Liver (tissue), 9 donors: ENCODE measurements around the gene PJVK. TPM values are rescaled to one million over a fixed set of nuclear protein-coding genes. Genes with fewer than 3 reads are reported as not detected.

Experiments used
- DNase-seq: peaks from one replicate; pipeline ENCODE4 v3.0.0-alpha.2; 2017; ENCODE audit warnings: low spot score
- H3K27ac ChIP-seq, 2 donors: one replicate each; pipeline ENCODE4 v1.7.0; 2013; ENCODE audit warnings: inconsistent platforms in 2 of 2, low read length in 2 of 2, control low read depth in 1 of 2, low read depth in 1 of 2, mild to moderate bottlenecking in 1 of 2
- H3K27me3 ChIP-seq, 4 donors: one replicate each; pipeline versions ENCODE4 v1.6.1 to v1.7.0; 2013; ENCODE audit warnings: low read length in 3 of 4, inconsistent platforms in 1 of 4, mild to moderate bottlenecking in 1 of 4, moderate library complexity in 1 of 4; ENCODE audit not compliant: control insufficient read depth in 4 of 4, insufficient read depth in 4 of 4
- H3K36me3 ChIP-seq, 4 donors: one replicate each; pipeline versions ENCODE4 v1.6.1 to v1.7.0; 2013; ENCODE audit warnings: low read length in 3 of 4, mild to moderate bottlenecking in 3 of 4, low read depth in 1 of 4, moderate library complexity in 1 of 4; ENCODE audit not compliant: control insufficient read depth in 4 of 4, insufficient read depth in 3 of 4
- H3K4me1 ChIP-seq, 4 donors: one replicate each; pipeline versions ENCODE4 v1.6.1 to v1.7.0; 2013; ENCODE audit warnings: low read length in 3 of 4, mild to moderate bottlenecking in 3 of 4, moderate library complexity in 1 of 4; ENCODE audit not compliant: control insufficient read depth in 4 of 4, insufficient read depth in 4 of 4
- H3K4me3 ChIP-seq, 3 donors: one replicate each; pipeline versions ENCODE4 v1.6.1 to v1.7.0; 2013; ENCODE audit warnings: low read length in 3 of 3, control low read depth in 1 of 3, low read depth in 1 of 3, mild to moderate bottlenecking in 1 of 3
- H3K9ac ChIP-seq, 2 donors: one replicate each; pipeline ENCODE4 v1.7.0; 2013; ENCODE audit warnings: low read length in 2 of 2, mild to moderate bottlenecking in 2 of 2, moderate library complexity in 2 of 2, control low read depth in 1 of 2, low read depth in 1 of 2
- H3K9me3 ChIP-seq, 4 donors: one replicate each; pipeline versions ENCODE4 v1.6.1 to v1.7.0; 2013; ENCODE audit warnings: low read length in 3 of 4; ENCODE audit not compliant: control insufficient read depth in 4 of 4
- CTCF ChIP-seq: fragments of 150-350 bp; IDR thresholded peaks from 2 replicates; pipeline ENCODE4 v1.5.1; 2017; ENCODE audit warnings: improper control_type of control experiment, low read depth, low read length; ENCODE audit not compliant: missing input control
- EGR1 ChIP-seq, 2 donors: IDR thresholded peaks; 2 replicates each; pipeline ENCODE4 v1.6.1; 2016 to 2018; ENCODE audit warnings: antibody characterized with exemption in 2 of 2, low read depth in 2 of 2
- FOXA1 ChIP-seq: IDR thresholded peaks from 2 replicates; pipeline ENCODE4 v1.6.1; 2016; ENCODE audit warnings: antibody characterized with exemption
- FOXA2 ChIP-seq: IDR thresholded peaks from 2 replicates; pipeline ENCODE4 v1.6.1; 2016; ENCODE audit warnings: antibody characterized with exemption
- GABPA ChIP-seq, 2 donors: IDR thresholded peaks in 1 of 2; conservative IDR thresholded peaks in 1 of 2; 2 replicates each; pipeline ENCODE4 v1.6.1; 2016; ENCODE audit warnings: antibody characterized with exemption in 2 of 2, mild to moderate bottlenecking in 1 of 2, moderate library complexity in 1 of 2
- HNF4A ChIP-seq, 2 donors: conservative IDR thresholded peaks; 2 replicates each; pipeline ENCODE4 v1.6.1; 2016; ENCODE audit warnings: antibody characterized with exemption in 2 of 2, mild to moderate bottlenecking in 2 of 2
- HNF4G ChIP-seq: IDR thresholded peaks from 2 replicates; pipeline ENCODE4 v1.6.1; 2016; ENCODE audit warnings: antibody characterized with exemption
- JUND ChIP-seq, 2 donors: IDR thresholded peaks; 2 replicates each; pipeline ENCODE4 v1.6.1; 2016; ENCODE audit warnings: antibody characterized with exemption in 2 of 2
- NR2F2 ChIP-seq: IDR thresholded peaks from 2 replicates; pipeline ENCODE4 v1.6.1; 2016; ENCODE audit warnings: antibody characterized with exemption
- RAD21 ChIP-seq, 2 donors: IDR thresholded peaks; 2 replicates each; pipeline ENCODE4 v1.6.1; 2016; ENCODE audit warnings: antibody characterized with exemption in 2 of 2, mild to moderate bottlenecking in 2 of 2
- RXRA ChIP-seq, 2 donors: IDR thresholded peaks; 2 replicates each; pipeline ENCODE4 v1.6.1; 2017 to 2018; ENCODE audit warnings: antibody characterized with exemption in 2 of 2, mild to moderate bottlenecking in 1 of 2
- SP1 ChIP-seq: IDR thresholded peaks from 2 replicates; pipeline ENCODE4 v1.6.1; 2018; ENCODE audit warnings: antibody characterized with exemption, mild to moderate bottlenecking
- TAF1 ChIP-seq: conservative IDR thresholded peaks from 2 replicates; pipeline ENCODE4 v1.6.1; 2016; ENCODE audit warnings: antibody characterized with exemption, mild to moderate bottlenecking
- YY1 ChIP-seq: IDR thresholded peaks from 2 replicates; pipeline ENCODE4 v1.6.1; 2016; ENCODE audit warnings: antibody characterized with exemption, mild to moderate bottlenecking
- ZBTB33 ChIP-seq: IDR thresholded peaks from 2 replicates; pipeline ENCODE4 v1.6.1; 2016; ENCODE audit warnings: antibody characterized with exemption
- WGBS: extraction: QIAGEN DNeasy Blood & Tissue Kit; methylation state at CpG from one replicate; pipeline ENCODE4 v1.1.7; 2013; 5-methylcytosine and 5-hydroxymethylcytosine counted together
- polyA plus RNA-seq, 2 donors: library from polyadenylated mRNA; stranded (reverse) in 1 of 2; unstranded in 1 of 2; fragments of 200-250 nt in 1 of 2; fragments of >200 nt in 1 of 2; fragmentation: Nextera tagmentation in 1 of 2; extraction: Ambion mirVana in 1 of 2; gene quantifications; one replicate each; pipeline versions ENCODE4 v1.2.1 to v1.2.3, GENCODE V29; 2013 to 2015
- total RNA-seq, 2 donors: library from RNA; depleted of rRNA; stranded (reverse); fragments of >200 nt; gene quantifications; one replicate each; pipeline ENCODE4 v1.2.3, GENCODE V29; 2014
- TF ChIP-seq, protein P1 (sequence below): IDR thresholded peaks from 2 replicates; pipeline ENCODE4 v1.6.1; 2016; ENCODE audit warnings: antibody characterized with exemption
- TF ChIP-seq, protein P2 (sequence below): IDR thresholded peaks from 2 replicates; pipeline ENCODE4 v1.6.1; 2016; ENCODE audit warnings: antibody characterized with exemption
- TF ChIP-seq, protein P3 (sequence below): IDR thresholded peaks from 2 replicates; pipeline ENCODE4 v1.6.1; 2016; ENCODE audit warnings: antibody characterized with exemption, mild to moderate bottlenecking
- donor health status: healthy.
- donor health status: healthy.
- donor health status: healthy.
- donor health status: healthy.
- donor health status: healthy.

Gene PJVK
- total and polyA plus RNA-seq, 4 donors: 0.48 to 2.3 (median 1.4) TPM

GRCh38 chr2:178452870-178453269 is 1.7 kb downstream of the PJVK start:
- Histone ChIP-seq H3K27me3 (no peaks in the 10 kb centered on the region), H3K9ac (no peak overlapping the region), H3K4me1 (peaks cover 2 to 27% (median 20%) of the 10 kb centered on the region in 4 donors), H3K36me3 (peaks cover 0 to 9% (median 6%) of the 10 kb centered on the region in 4 donors), H3K27ac (no peak overlapping the region), H3K4me3 (no peak overlapping the region), H3K9me3 (no peaks in the 10 kb centered on the region)
- TF ChIP-seq HNF4G (no peak), CTCF (no peak), NR2F2 (no peak), TAF1 (no peak), GABPA (IDR thresholded peaks at IDR 0.05 in 1 of 2, conservative IDR thresholded peaks at IDR 0.05 in 1 of 2) (no peak), FOXA2 (no peak)
- 75% methylated on average over 5 of the region's 5 CpGs for WGBS
- DNase-seq: no peak

- DNase-seq: no peak
- peaks cover 2 to 5% (median 3%) of the 10 kb centered on the region in 4 donors for H3K4me1 ChIP-seq
- H3K9me3 ChIP-seq: no peaks in the 10 kb centered on the region
- no peaks in the 10 kb centered on the region for H3K27me3 ChIP-seq
- WGBS: 96% methylated on average over 5 of the region's 5 CpGs
- H3K4me3 ChIP-seq: no peak overlapping the region
- no peak overlapping the region for H3K27ac ChIP-seq
- H3K9ac ChIP-seq: no peak overlapping the region
- TF ChIP-seq ZBTB33 (no peak), JUND (IDR thresholded peaks at IDR 0.05) (no peak), CTCF (no peak), GABPA (IDR thresholded peaks at IDR 0.05 in 1 of 2, conservative IDR thresholded peaks at IDR 0.05 in 1 of 2) (no peak), RAD21 (IDR thresholded peaks at IDR 0.05) (no peak), RXRA (IDR thresholded peaks at IDR 0.05) (no peak), EGR1 (IDR thresholded peaks at IDR 0.05; ENCODE audit: low read depth in 2 of 2) (no peak), HNF4A (conservative IDR thresholded peaks at IDR 0.05) (no peak), NR2F2 (no peak), FOXA1 (no peak), SP1 (no peak), FOXA2 (no peak), TAF1 (no peak), HNF4G (no peak), YY1 (no peak)
- TF ChIP-seq, protein P1, sequence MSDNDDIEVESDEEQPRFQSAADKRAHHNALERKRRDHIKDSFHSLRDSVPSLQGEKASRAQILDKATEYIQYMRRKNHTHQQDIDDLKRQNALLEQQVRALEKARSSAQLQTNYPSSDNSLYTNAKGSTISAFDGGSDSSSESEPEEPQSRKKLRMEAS: no peak
- TF ChIP-seq, protein P2, sequence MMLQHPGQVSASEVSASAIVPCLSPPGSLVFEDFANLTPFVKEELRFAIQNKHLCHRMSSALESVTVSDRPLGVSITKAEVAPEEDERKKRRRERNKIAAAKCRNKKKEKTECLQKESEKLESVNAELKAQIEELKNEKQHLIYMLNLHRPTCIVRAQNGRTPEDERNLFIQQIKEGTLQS: no peak
- TF ChIP-seq, protein P3, sequence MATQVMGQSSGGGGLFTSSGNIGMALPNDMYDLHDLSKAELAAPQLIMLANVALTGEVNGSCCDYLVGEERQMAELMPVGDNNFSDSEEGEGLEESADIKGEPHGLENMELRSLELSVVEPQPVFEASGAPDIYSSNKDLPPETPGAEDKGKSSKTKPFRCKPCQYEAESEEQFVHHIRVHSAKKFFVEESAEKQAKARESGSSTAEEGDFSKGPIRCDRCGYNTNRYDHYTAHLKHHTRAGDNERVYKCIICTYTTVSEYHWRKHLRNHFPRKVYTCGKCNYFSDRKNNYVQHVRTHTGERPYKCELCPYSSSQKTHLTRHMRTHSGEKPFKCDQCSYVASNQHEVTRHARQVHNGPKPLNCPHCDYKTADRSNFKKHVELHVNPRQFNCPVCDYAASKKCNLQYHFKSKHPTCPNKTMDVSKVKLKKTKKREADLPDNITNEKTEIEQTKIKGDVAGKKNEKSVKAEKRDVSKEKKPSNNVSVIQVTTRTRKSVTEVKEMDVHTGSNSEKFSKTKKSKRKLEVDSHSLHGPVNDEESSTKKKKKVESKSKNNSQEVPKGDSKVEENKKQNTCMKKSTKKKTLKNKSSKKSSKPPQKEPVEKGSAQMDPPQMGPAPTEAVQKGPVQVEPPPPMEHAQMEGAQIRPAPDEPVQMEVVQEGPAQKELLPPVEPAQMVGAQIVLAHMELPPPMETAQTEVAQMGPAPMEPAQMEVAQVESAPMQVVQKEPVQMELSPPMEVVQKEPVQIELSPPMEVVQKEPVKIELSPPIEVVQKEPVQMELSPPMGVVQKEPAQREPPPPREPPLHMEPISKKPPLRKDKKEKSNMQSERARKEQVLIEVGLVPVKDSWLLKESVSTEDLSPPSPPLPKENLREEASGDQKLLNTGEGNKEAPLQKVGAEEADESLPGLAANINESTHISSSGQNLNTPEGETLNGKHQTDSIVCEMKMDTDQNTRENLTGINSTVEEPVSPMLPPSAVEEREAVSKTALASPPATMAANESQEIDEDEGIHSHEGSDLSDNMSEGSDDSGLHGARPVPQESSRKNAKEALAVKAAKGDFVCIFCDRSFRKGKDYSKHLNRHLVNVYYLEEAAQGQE: no peak
- H3K36me3 ChIP-seq: no peaks in the 10 kb centered on the region
Measured at GRCh38 chr2:178455947-178456346, 4.8 kb downstream of the PJVK start.
